ENCODE measurements around the gene USP17L10. TPM values are rescaled to one million over a fixed set of nuclear protein-coding genes. Genes with fewer than 3 reads are reported as not detected.
"Not testable (repeated sequence)": the region's sequence is repeated elsewhere in the genome, so short reads cannot be mapped to it uniquely, and the experiment has no call there.

Gene USP17L10
- polyA plus RNA-seq (ENCODE audit: insufficient read length in 3 of 3): not detected
- long read RNA-seq, donor 1: 0 reads
- long read RNA-seq, donor 2: 0 reads
- long read RNA-seq, donor 3: 0 reads
- long read RNA-seq, donor 4: 0 reads
- long read RNA-seq, donor 5: 0 reads
- long read RNA-seq, donor 6: 0 reads
- long read RNA-seq, donor 7: 0 reads
- long read RNA-seq, donor 8: 0 reads
- long read RNA-seq, donor 9: 0 reads
- long read RNA-seq, donor 10: 0 reads
- long read RNA-seq, donor 11: 0 reads
- long read RNA-seq, donor 12: 0 reads
- long read RNA-seq, donor 13: 0 reads
- long read RNA-seq, donor 14: 0 reads
- long read RNA-seq, donor 15: 0 reads
- long read RNA-seq, donor 16: 0 reads

GRCh38 chr4:9210357-9210756 lies at the start of gene USP17L10:
Gene USP17L10, plus strand, starts transcription at chr4:9210657. Its CDS starts 0 bp downstream, at chr4:9210657.
- DNase-seq (ENCODE audit: extremely low read depth in 1 of 11, low read depth in 9 of 11, low spot score in 4 of 11): not testable (repeated sequence)

GRCh38 chr4:9165990-9166389 lies 44.5 kb upstream of the USP17L10 start:
- not testable (repeated sequence) for DNase-seq (ENCODE audit: extremely low read depth in 1 of 11, low read depth in 9 of 11, low spot score in 4 of 11)

- DNase-seq (ENCODE audit: extremely low read depth in 1 of 11, low read depth in 9 of 11, low spot score in 4 of 11): not testable (repeated sequence)
Measured at GRCh38 chr4:9169791-9170459, 40.5 kb upstream of the USP17L10 start, which contains the start of gene FAM90A26. Gene FAM90A26, plus strand, starts transcription at chr4:9170409. Its CDS starts 2,764 bp downstream, at chr4:9173173.

- DNase-seq (ENCODE audit: extremely low read depth in 1 of 11, low read depth in 9 of 11, low spot score in 4 of 11): not testable (repeated sequence)
Measured at GRCh38 chr4:9214701-9215100, 4.2 kb downstream of the USP17L10 start.

- DNase-seq (ENCODE audit: extremely low read depth in 1 of 11, low read depth in 9 of 11, low spot score in 4 of 11): not testable (repeated sequence)
Measured at GRCh38 chr4:9215105-9215504, 4.6 kb downstream of the USP17L10 start, which contains the start of gene USP17L11. Gene USP17L11, plus strand, starts transcription at chr4:9215405. Its CDS starts 0 bp downstream, at chr4:9215405.

GRCh38 chr4:9219852-9220251 lies 9.4 kb downstream of the USP17L10 start, which contains the start of gene USP17L12:
Gene USP17L12, plus strand, starts transcription at chr4:9220152. Its CDS starts 0 bp downstream, at chr4:9220152.
- not testable (repeated sequence) for DNase-seq (ENCODE audit: extremely low read depth in 1 of 11, low read depth in 9 of 11, low spot score in 4 of 11)

- not testable (repeated sequence) for DNase-seq (ENCODE audit: extremely low read depth in 1 of 11, low read depth in 9 of 11, low spot score in 4 of 11)
Measured at GRCh38 chr4:9224596-9224995, 14.1 kb downstream of the USP17L10 start, which contains the start of gene USP17L13. Gene USP17L13, plus strand, starts transcription at chr4:9224896. Its CDS starts 0 bp downstream, at chr4:9224896.

GRCh38 chr4:9230249-9230648 lies 19.8 kb downstream of the USP17L10 start:
- not testable (repeated sequence) for DNase-seq (ENCODE audit: extremely low read depth in 1 of 11, low read depth in 9 of 11, low spot score in 4 of 11)

- not testable (repeated sequence) for DNase-seq (ENCODE audit: extremely low read depth in 1 of 11, low read depth in 9 of 11, low spot score in 4 of 11)
Measured at GRCh38 chr4:9234085-9234484, 23.6 kb downstream of the USP17L10 start, which contains the start of gene USP17L15. Gene USP17L15, plus strand, starts transcription at chr4:9234385. Its CDS starts 0 bp downstream, at chr4:9234385.

- not testable (repeated sequence) for DNase-seq (ENCODE audit: extremely low read depth in 1 of 11, low read depth in 9 of 11, low spot score in 4 of 11)
Measured at GRCh38 chr4:9238461-9238860, 28.0 kb downstream of the USP17L10 start.

GRCh38 chr4:9243579-9243978 lies 33.1 kb downstream of the USP17L10 start, which contains the start of gene USP17L17:
Gene USP17L17, plus strand, starts transcription at chr4:9243879. Its CDS starts 0 bp downstream, at chr4:9243879.
- DNase-seq (ENCODE audit: extremely low read depth in 1 of 11, low read depth in 9 of 11, low spot score in 4 of 11): not testable (repeated sequence)

GRCh38 chr4:9247953-9248680 lies 37.7 kb downstream of the USP17L10 start, which contains the start of gene USP17L18:
Gene USP17L18, plus strand, starts transcription at chr4:9248630. Its CDS starts 0 bp downstream, at chr4:9248630.
- DNase-seq (ENCODE audit: extremely low read depth in 1 of 11, low read depth in 9 of 11, low spot score in 4 of 11): not testable (repeated sequence)

- DNase-seq (ENCODE audit: extremely low read depth in 1 of 11, low read depth in 9 of 11, low spot score in 4 of 11): not testable (repeated sequence)
Measured at GRCh38 chr4:9253078-9253477, 42.6 kb downstream of the USP17L10 start, which contains the start of gene USP17L19. Gene USP17L19, plus strand, starts transcription at chr4:9253378. Its CDS starts 0 bp downstream, at chr4:9253378.

- not testable (repeated sequence) for DNase-seq (ENCODE audit: extremely low read depth in 1 of 11, low read depth in 9 of 11, low spot score in 4 of 11)
Measured at GRCh38 chr4:9257824-9258223, 47.4 kb downstream of the USP17L10 start, which contains the start of gene USP17L20. Gene USP17L20, plus strand, starts transcription at chr4:9258124. Its CDS starts 0 bp downstream, at chr4:9258124.

Other genes starting within 250 kb of the USP17L10 start
- under 1 TPM in 2 of 3 donors, not detected in 1; 0.11 to 0.20 TPM for gene FAM90A26, start 40.2 kb upstream of the USP17L10 start, polyA plus RNA-seq (ENCODE audit: insufficient read length in 3 of 3)
- not detected for gene USP17L11, start 4.7 kb downstream of the USP17L10 start, polyA plus RNA-seq (ENCODE audit: insufficient read length in 3 of 3)
- gene USP17L12, start 9.5 kb downstream of the USP17L10 start, polyA plus RNA-seq (ENCODE audit: insufficient read length in 3 of 3): not detected
- not detected for gene USP17L13, start 14.2 kb downstream of the USP17L10 start, polyA plus RNA-seq (ENCODE audit: insufficient read length in 3 of 3)
- gene USP17L15, start 23.7 kb downstream of the USP17L10 start, polyA plus RNA-seq (ENCODE audit: insufficient read length in 3 of 3): not detected
- not detected for gene USP17L17, start 33.2 kb downstream of the USP17L10 start, polyA plus RNA-seq (ENCODE audit: insufficient read length in 3 of 3)
- not detected for gene USP17L18, start 38.0 kb downstream of the USP17L10 start, polyA plus RNA-seq (ENCODE audit: insufficient read length in 3 of 3)
- not detected for gene USP17L19, start 42.7 kb downstream of the USP17L10 start, polyA plus RNA-seq (ENCODE audit: insufficient read length in 3 of 3)
- not detected for gene USP17L20, start 47.5 kb downstream of the USP17L10 start, polyA plus RNA-seq (ENCODE audit: insufficient read length in 3 of 3)
- gene USP17L21, start 52.2 kb downstream of the USP17L10 start, polyA plus RNA-seq (ENCODE audit: insufficient read length in 3 of 3): not detected
- not detected for gene USP17L22, start 57.0 kb downstream of the USP17L10 start, polyA plus RNA-seq (ENCODE audit: insufficient read length in 3 of 3)
- gene USP17L24, start 114.5 kb downstream of the USP17L10 start, polyA plus RNA-seq (ENCODE audit: insufficient read length in 3 of 3): not detected
- not detected for gene USP17L25, start 119.3 kb downstream of the USP17L10 start, polyA plus RNA-seq (ENCODE audit: insufficient read length in 3 of 3)
- gene USP17L26, start 124.0 kb downstream of the USP17L10 start, polyA plus RNA-seq (ENCODE audit: insufficient read length in 3 of 3): not detected
- gene USP17L5, start 128.7 kb downstream of the USP17L10 start, polyA plus RNA-seq (ENCODE audit: insufficient read length in 3 of 3): not detected
- not detected for gene USP17L27, start 133.5 kb downstream of the USP17L10 start, polyA plus RNA-seq (ENCODE audit: insufficient read length in 3 of 3)
- gene USP17L28, start 138.2 kb downstream of the USP17L10 start, polyA plus RNA-seq (ENCODE audit: insufficient read length in 3 of 3): not detected
- not detected for gene USP17L29, start 143.0 kb downstream of the USP17L10 start, polyA plus RNA-seq (ENCODE audit: insufficient read length in 3 of 3)
- not detected for gene USP17L30, start 152.5 kb downstream of the USP17L10 start, polyA plus RNA-seq (ENCODE audit: insufficient read length in 3 of 3)
- not detected for gene DEFB131A, start 233.8 kb downstream of the USP17L10 start, polyA plus RNA-seq (ENCODE audit: insufficient read length in 3 of 3)